Liver (tissue), 5 donors: Measurements from ENCODE around the gene ACRV1. TPM values are rescaled to one million over a fixed set of nuclear protein-coding genes. Genes with fewer than 3 reads are reported as not detected.

Experiments
- polyA plus RNA-seq, 2 donors: library from polyadenylated mRNA; stranded (reverse) in 1 of 2; unstranded in 1 of 2; fragments of 200-250 nt in 1 of 2; fragments of >200 nt in 1 of 2; fragmentation: Nextera tagmentation in 1 of 2; extraction: Ambion mirVana in 1 of 2; gene quantifications; one replicate each; pipeline versions ENCODE4 v1.2.1 to v1.2.3, GENCODE V29; 2013 to 2015
- small RNA-seq: library from RNA; depleted of rRNA; stranded (forward); fragments of <200 nt; gene quantifications from one replicate; pipeline ENCODE3, GENCODE V24; 2014
- total RNA-seq, 2 donors: library from RNA; depleted of rRNA; stranded (reverse); fragments of >200 nt; gene quantifications; one replicate each; pipeline ENCODE4 v1.2.3, GENCODE V29; 2014
- donor health status: healthy.
- donor health status: healthy.
- donor health status: healthy.

ACRV1 gene
- total and polyA plus RNA-seq, 4 donors, result not detected

Small RNAs within 50 kb of the gene (small RNA-seq; reads per million reads assigned to genes)
- gene RNU2-35P, result not detected

Other genes starting within 250 kb of the ACRV1 start
- 10 to 100 TPM in 1 of 2 donors, 1 to 10 TPM in 1; 5.7 to 22.2 TPM for gene FEZ1, start 184.6 kb downstream of the ACRV1 start, total RNA-seq
- gene FEZ1, start 184.6 kb downstream of the ACRV1 start, polyA plus RNA-seq, result 1 to 10 TPM; 5.8 to 6.5 TPM
- gene EI24, start 111.4 kb downstream of the ACRV1 start, total RNA-seq, result 100 to 1,000 TPM in 1 of 2 donors, 10 to 100 TPM in 1; 64.9 to 288 TPM
- gene EI24, start 111.4 kb downstream of the ACRV1 start, polyA plus RNA-seq, result 100 to 1,000 TPM; 154 to 253 TPM
- 100 to 1,000 TPM; 145 to 176 TPM for gene STT3A, start 88.0 kb downstream of the ACRV1 start, total RNA-seq
- 100 to 1,000 TPM in 1 of 2 donors, 10 to 100 TPM in 1; 47.5 to 115 TPM for gene STT3A, start 88.0 kb downstream of the ACRV1 start, polyA plus RNA-seq
- gene CHEK1, start 55.7 kb downstream of the ACRV1 start, total RNA-seq, result 10 to 100 TPM in 1 of 2 donors, under 1 TPM in 1; 0.59 to 21.7 TPM
- 1 to 10 TPM in 1 of 2 donors, under 1 TPM in 1; 0.68 to 1.0 TPM for gene CHEK1, start 55.7 kb downstream of the ACRV1 start, polyA plus RNA-seq
- gene PATE1, start 65.4 kb upstream of the ACRV1 start, total RNA-seq, result not detected
- not detected for gene PATE1, start 65.4 kb upstream of the ACRV1 start, polyA plus RNA-seq
- not detected for gene PATE2, start 98.0 kb upstream of the ACRV1 start, total RNA-seq
- not detected for gene PATE2, start 98.0 kb upstream of the ACRV1 start, polyA plus RNA-seq
- not detected for gene PATE3, start 107.3 kb upstream of the ACRV1 start, total RNA-seq
- gene PATE3, start 107.3 kb upstream of the ACRV1 start, polyA plus RNA-seq, result not detected
- gene PATE4, start 152.5 kb upstream of the ACRV1 start, total RNA-seq, result not detected
- gene PATE4, start 152.5 kb upstream of the ACRV1 start, polyA plus RNA-seq, result not detected
- 1 to 10 TPM; 2.7 to 4.9 TPM for gene HYLS1, start 206.8 kb upstream of the ACRV1 start, total RNA-seq
- gene HYLS1, start 206.8 kb upstream of the ACRV1 start, polyA plus RNA-seq, result 1 to 10 TPM; 1.9 to 4.8 TPM
- gene PUS3, start 222.4 kb upstream of the ACRV1 start, total RNA-seq, result 10 to 100 TPM; 15.5 to 22.2 TPM
- 10 to 100 TPM; 16.3 to 17.9 TPM for gene PUS3, start 222.4 kb upstream of the ACRV1 start, polyA plus RNA-seq
- under 1 TPM; 0.33 to 0.79 TPM for gene DDX25, start 223.7 kb upstream of the ACRV1 start, total RNA-seq
- under 1 TPM; 0.07 to 0.28 TPM for gene DDX25, start 223.7 kb upstream of the ACRV1 start, polyA plus RNA-seq